K562 (cell line): ENCODE measurements around the gene HFE. TPM values are rescaled to one million over a fixed set of nuclear protein-coding genes. Genes with fewer than 3 reads are reported as not detected.

Experiments used
- ARID3A ChIP-seq: IDR thresholded peaks from 2 replicates; pipeline ENCODE4 v1.6.1; 2012; ENCODE audit warnings: low read depth, low read length, improper control_type of control experiment, borderline replicate concordance
- CTCFL ChIP-seq: IDR thresholded peaks from 2 replicates; pipeline ENCODE4 v1.6.1; 2011; ENCODE audit warnings: borderline replicate concordance, low read depth, mild to moderate bottlenecking, moderate library complexity, low read length; ENCODE audit not compliant: insufficient read depth, poor library complexity, severe bottlenecking
- EP300 ChIP-seq: IDR thresholded peaks from 2 replicates; pipeline ENCODE4 v1.6.1; 2012; ENCODE audit warnings: low read length, improper control_type of control experiment
- HDAC3 ChIP-seq: fragments of 450-650 bp; IDR thresholded peaks from 2 replicates; pipeline ENCODE4 v1.6.1; 2018; ENCODE audit warnings: borderline replicate concordance, mild to moderate bottlenecking, moderate library complexity; ENCODE audit not compliant: partially characterized antibody
- HDAC6 ChIP-seq: IDR thresholded peaks from 2 replicates; pipeline ENCODE4 v1.6.1; 2012; ENCODE audit warnings: low read depth, mild to moderate bottlenecking, control low read depth, inconsistent platforms, low read length, moderate library complexity
- MAZ ChIP-seq, 2 experiments: fragments of 450-650 bp in 1 of 2; sonication (generic) in 1 of 2; formaldehyde crosslinking; IDR thresholded peaks in 1 of 2; conservative IDR thresholded peaks in 1 of 2; 2 replicates each; pipeline versions ENCODE4 v1.4.0 to v1.5.0; 2020; ENCODE audit warnings: mild to moderate bottlenecking in 1 of 2, missing genetic modification reagents in 1 of 2
- NFXL1 ChIP-seq: fragments of 450-650 bp; formaldehyde crosslinking; IDR thresholded peaks from 2 replicates; pipeline ENCODE4 v1.4.0; 2021; ENCODE audit warnings: mild to moderate bottlenecking
- NR1H2 ChIP-seq: sonication (generic); formaldehyde crosslinking; IDR thresholded peaks from 2 replicates; pipeline ENCODE4 v1.4.0; 2020; ENCODE audit warnings: mild to moderate bottlenecking, missing genetic modification reagents
- PRPF4 ChIP-seq: fragments of 200-400 bp; formaldehyde crosslinking; IDR thresholded peaks from one replicate; pipeline ENCODE4 v1.6.1; 2017; ENCODE audit warnings: low read length, low read depth, mild to moderate bottlenecking; ENCODE audit not compliant: insufficient read depth, poor library complexity, severe bottlenecking
- RERE ChIP-seq: sonication (generic); formaldehyde crosslinking; IDR thresholded peaks from 2 replicates; pipeline ENCODE4 v1.8.0; 2023; ENCODE audit warnings: missing genetic modification reagents, mild to moderate bottlenecking, borderline replicate concordance
- SIN3A ChIP-seq, 2 experiments: fragments of 150-350 bp in 1 of 2; IDR thresholded peaks; 2 replicates each; pipeline ENCODE4 v1.6.1; 2011 to 2016; ENCODE audit warnings: borderline replicate concordance in 2 of 2, low read depth in 2 of 2, low read length in 2 of 2, mild to moderate bottlenecking in 2 of 2, moderate library complexity in 2 of 2; ENCODE audit not compliant: control insufficient read depth in 1 of 2
- YY1 ChIP-seq, 3 experiments: IDR thresholded peaks; 2 replicates each; pipeline ENCODE4 v1.6.1; 2011; ENCODE audit warnings: low read length in 2 of 3, mild to moderate bottlenecking in 2 of 3, moderate library complexity in 2 of 3, borderline replicate concordance in 1 of 3, control low read depth in 1 of 3, low read depth in 1 of 3; ENCODE audit not compliant: insufficient read depth in 3 of 3, insufficient replicate concordance in 2 of 3, control insufficient read depth in 1 of 3, insufficient read length in 1 of 3; ENCODE audit errors: extremely low read depth in 1 of 3
- ZNF384 ChIP-seq: IDR thresholded peaks from 2 replicates; pipeline ENCODE4 v1.6.1; 2012; ENCODE audit warnings: low read depth, low read length, improper control_type of control experiment
- ZNF449 ChIP-seq: fragments of 250-450 bp; sonication (Bioruptor Pico); IDR thresholded peaks from 2 replicates; pipeline ENCODE4 v1.8.0; 2022; ENCODE audit warnings: moderate library complexity, mild to moderate bottlenecking, inconsistent platforms
- ZNF785 ChIP-seq: fragments of 250-450 bp; sonication (Bioruptor Pico); IDR thresholded peaks from 2 replicates; pipeline ENCODE4 v1.4.0; 2020; ENCODE audit warnings: mild to moderate bottlenecking
- polyA plus RNA-seq, 8 experiments: library from polyadenylated mRNA; depleted of rRNA in 4 of 8; stranded (reverse) in 5 of 8; unstranded in 3 of 8; fragments of >200 nt; fragmentation: Nextera tagmentation in 2 of 8; fragmentation: Illumina TruSeq in 1 of 8; extraction: Ambion mirVana in 2 of 8; extraction: Trizol in 1 of 8; gene quantifications; 2 replicates each; pipeline versions ENCODE4 v1.2.1 to v1.2.3, GENCODE V29; 2011 to 2014; ENCODE audit warnings: inconsistent platforms in 1 of 8, missing spikeins in 1 of 8
- total RNA-seq, 7 experiments: library from RNA; depleted of rRNA in 6 of 7; stranded (reverse); fragments of >200 nt in 6 of 7; fragmentation: Illumina TruSeq in 2 of 7; extraction: Trizol in 2 of 7; gene quantifications; 2 replicates each; pipeline versions ENCODE4 v1.2.1 to v1.2.3, GENCODE V29; 2011 to 2021; ENCODE audit warnings: low replicate concordance in 1 of 7

Gene HFE
- total and polyA plus RNA-seq, 9 of the 15 experiments (the other 6 are each of a cell fraction or from before 2014, with no cell fraction given), result 0.14 to 1.2 (median 0.76) TPM

- no peak for TF ChIP-seq ZNF785
- peak; percentile 74; the same call in 1 of the 2 replicates for TF ChIP-seq NFXL1 (CRISPR knock-in tag)
- no peak for TF ChIP-seq MAZ (CRISPR knock-in tag; conservative IDR thresholded peaks at IDR 0.05 in 1 of 2, IDR thresholded peaks at IDR 0.05 in 1 of 2)
- no peak for TF ChIP-seq HDAC6
- no peak for TF ChIP-seq ZNF449
- 0 out of 2 replicates have a peak, but pooled peaks have one; percentile 16 for TF ChIP-seq ARID3A
- peak; percentile 54; the same call in 1 of the 2 replicates for TF ChIP-seq ZNF384
- no peak for TF ChIP-seq RERE (CRISPR knock-in tag)
- TF ChIP-seq HDAC3, result peak; percentile 8
- TF ChIP-seq NR1H2 (CRISPR knock-in tag), result no peak
- no peak for TF ChIP-seq CTCFL
- TF ChIP-seq SIN3A (IDR thresholded peaks at IDR 0.05; ENCODE audit: borderline replicate concordance in 2 of 2, control insufficient read depth in 1 of 2, low read depth in 2 of 2, low read length in 2 of 2), result 0 out of 4 replicates have a peak, but pooled peaks of 1 of the 2 experiments have one; percentile 42
- TF ChIP-seq EP300, result peak; percentile 46; the same call in 1 of the 2 replicates
- peak; percentile 40 for TF ChIP-seq PRPF4
- TF ChIP-seq YY1 (IDR thresholded peaks at IDR 0.05; ENCODE audit: borderline replicate concordance in 1 of 3, control insufficient read depth in 1 of 3, extremely low read depth in 1 of 3, insufficient read depth in 3 of 3, insufficient read length in 1 of 3, insufficient replicate concordance in 2 of 3, low read depth in 1 of 3, low read length in 2 of 3), result no peak
These were observed 34.8 kb downstream of the HFE start (continued) for GRCh38 chr6:26122005-26122388.
